ENCODE results near the gene TCF3.

GRCh38 chr19:1627194-1627593 lies 25.2 kb downstream of the TCF3 start:
- TF ChIP-seq CTCF (IDR thresholded peaks at IDR 0.05; ENCODE audit: control extremely low read depth in 1 of 3, insufficient read depth in 1 of 3, low read depth in 1 of 3, low read length in 3 of 3) (no peak), POLR2A (IDR thresholded peaks at IDR 0.05; ENCODE audit: control extremely low read depth in 1 of 2, low read depth in 2 of 2, low read length in 2 of 2) (no peak), SIN3A (conservative IDR thresholded peaks at IDR 0.05 in 1 of 2, IDR thresholded peaks at IDR 0.05 in 1 of 2; ENCODE audit: low read depth in 1 of 2, low read length in 2 of 2) (no peak), POLR2AphosphoS5 (IDR thresholded peaks at IDR 0.05; ENCODE audit: low read depth, low read length) (no peak), FOSL1 (IDR thresholded peaks at IDR 0.05; ENCODE audit: insufficient read depth, low read depth, low read length) (no peak), USF2 (IDR thresholded peaks at IDR 0.05; ENCODE audit: low read length) (no peak), YY1 (IDR thresholded peaks at IDR 0.05; ENCODE audit: low read depth, low read length) (no peak), RBBP5 (IDR thresholded peaks at IDR 0.05; ENCODE audit: borderline replicate concordance, low read depth, low read length) (no peak), CHD2 (IDR thresholded peaks at IDR 0.05; ENCODE audit: low read length) (no peak)

Measured in H1 (cell line).